ENCODE results near the gene TLK1.

TLK1 gene

DNA sequence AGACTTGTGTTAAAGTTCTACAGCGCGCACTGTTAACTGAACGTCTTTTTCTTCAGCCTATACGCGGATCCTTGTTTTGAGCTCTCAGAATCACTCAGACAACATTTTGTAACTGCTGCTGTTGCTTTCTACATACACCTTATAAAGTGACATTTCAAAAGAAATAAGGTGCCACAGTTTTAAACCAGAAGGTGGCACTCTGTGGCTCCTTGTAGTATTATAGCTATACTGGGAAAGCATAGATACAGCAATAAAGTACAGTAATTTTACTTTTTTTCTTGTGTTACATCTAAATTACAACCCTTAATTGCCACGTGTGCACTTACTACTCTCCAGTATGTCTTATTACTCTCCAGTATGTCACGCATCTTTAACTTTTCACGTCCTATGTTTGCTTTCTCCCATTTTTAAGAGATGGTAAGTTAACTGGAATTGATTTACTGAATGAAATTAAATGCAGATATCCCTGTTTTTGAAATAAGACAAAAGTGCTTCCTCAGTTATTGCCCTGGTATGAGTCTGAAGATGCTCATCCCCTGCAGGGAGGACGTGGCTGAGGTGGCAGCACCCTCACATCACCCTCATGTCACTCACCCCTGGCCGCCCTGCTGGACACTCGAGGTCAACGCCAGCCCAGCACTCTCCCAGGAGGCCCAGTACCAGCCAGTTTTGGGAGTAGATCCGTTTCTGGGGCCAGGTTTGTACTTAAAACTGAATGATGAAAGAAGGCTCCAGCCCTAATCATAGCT lies 193.9 kb downstream of the TLK1 start:
- peak; percentile 18 for TF ChIP-seq CTCF (IDR thresholded peaks at IDR 0.05; ENCODE audit: insufficient read depth, low read length, missing control alignments)
- ChIA-PET POLR2A (no interaction called here), CTCF (interaction anchor here (0.8 to 1.3 kb wide), 4 partner anchors 13 to 450 kb away, joined by 3 to 8 read pairs (median 4); partner anchors contain the start of gene GORASP2)

DNA sequence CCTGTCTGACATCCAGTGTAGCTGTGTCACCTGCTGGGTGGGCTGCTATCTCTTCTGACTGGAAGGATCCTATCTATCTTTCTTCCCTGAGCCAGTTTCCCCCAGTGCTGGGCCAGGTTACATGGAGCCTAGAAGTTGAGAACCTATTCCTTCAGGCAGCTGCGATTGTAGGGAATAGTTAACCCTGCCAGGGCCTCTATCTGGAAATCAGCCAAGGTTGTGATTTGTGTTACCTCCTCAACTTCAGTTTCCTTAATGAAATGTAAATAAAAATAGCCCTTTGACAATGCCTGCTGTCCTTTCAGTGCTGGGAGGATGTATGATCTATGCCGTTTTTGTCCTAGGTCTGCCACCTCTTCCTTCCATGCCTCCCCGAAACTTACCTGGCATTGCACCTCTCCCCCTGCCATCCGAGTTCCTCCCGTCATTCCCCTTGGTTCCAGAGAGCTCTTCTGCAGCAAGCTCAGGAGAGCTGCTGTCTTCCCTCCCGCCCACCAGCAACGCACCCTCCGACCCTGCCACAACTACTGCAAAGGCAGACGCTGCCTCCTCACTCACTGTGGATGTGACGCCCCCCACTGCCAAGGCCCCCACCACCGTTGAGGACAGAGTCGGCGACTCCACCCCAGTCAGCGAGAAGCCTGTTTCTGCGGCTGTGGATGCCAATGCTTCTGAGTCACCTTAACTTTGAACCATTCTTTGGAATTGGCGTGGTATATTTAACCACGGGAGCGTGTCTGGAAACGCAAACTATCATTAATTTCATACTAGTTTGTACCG lies 195.1 kb downstream of the TLK1 start:
- POLR2A ChIA-PET: no interaction called here
- H3K4me3 ChIP-seq (ENCODE audit: low read depth, low read length): no peak overlapping the region
- CTCF ChIA-PET: interaction anchor here (0.9 to 3.0 kb wide), 3 partner anchors 8 to 451 kb away, joined by 3 to 15 read pairs (median 4); no protein-coding TSS in a partner anchor
- DNase-seq (ENCODE audit: low read depth, low spot score): no peak
- no peak for TF ChIP-seq CTCF (IDR thresholded peaks at IDR 0.05; ENCODE audit: insufficient read depth, low read length, missing control alignments)

More for the DNA sequence above, 193.9 kb downstream of the TLK1 start:
- H3K4me3 ChIP-seq (ENCODE audit: low read depth, low read length): no peak overlapping the region
- DNase-seq (ENCODE audit: low read depth, low spot score): no peak

DNA sequence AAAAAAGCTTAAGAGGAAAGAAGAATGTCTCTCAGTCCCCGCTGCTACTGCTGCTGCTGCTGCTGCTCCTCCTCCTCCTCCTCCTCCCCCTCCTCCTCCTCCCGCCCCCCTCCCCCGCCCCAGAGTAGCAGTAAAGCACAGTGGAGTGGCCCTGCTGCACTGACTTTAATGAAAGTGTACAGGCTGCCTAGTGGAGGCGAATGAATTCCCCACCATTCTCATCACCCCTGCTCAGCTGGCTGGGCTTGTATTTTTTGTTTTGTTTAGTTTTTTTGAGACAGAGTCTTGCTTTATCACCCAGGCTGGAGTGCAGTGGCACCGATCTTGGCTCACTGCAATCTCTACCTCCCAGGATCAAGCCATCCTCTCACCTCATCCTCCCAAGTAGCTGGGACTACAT lies 197.3 kb downstream of the TLK1 start:
- CTCF ChIA-PET: interaction anchor here (1.4 to 3.0 kb wide), 2 partner anchors 10 to 34 kb away, joined by 5 to 15 read pairs; partner anchors contain the start of gene GORASP2
- POLR2A ChIA-PET: no interaction called here
- no peak overlapping the region for H3K4me3 ChIP-seq (ENCODE audit: low read depth, low read length)
- no peak for TF ChIP-seq CTCF (IDR thresholded peaks at IDR 0.05; ENCODE audit: insufficient read depth, low read length, missing control alignments)
- no peak for DNase-seq (ENCODE audit: low read depth, low spot score)

GRCh38 chr2:170953941-170954340 lies 206.8 kb downstream of the TLK1 start:
- POLR2A ChIA-PET: no interaction called here
- no peak overlapping the region for H3K4me3 ChIP-seq (ENCODE audit: low read depth, low read length)
- CTCF ChIA-PET: interaction anchor here (1.0 kb wide), 1 partner anchor 12 kb away, joined by 4 read pairs; no protein-coding TSS in a partner anchor
- TF ChIP-seq CTCF (IDR thresholded peaks at IDR 0.05; ENCODE audit: insufficient read depth, low read length, missing control alignments): no peak
- no peak for DNase-seq (ENCODE audit: low read depth, low spot score)

DNA sequence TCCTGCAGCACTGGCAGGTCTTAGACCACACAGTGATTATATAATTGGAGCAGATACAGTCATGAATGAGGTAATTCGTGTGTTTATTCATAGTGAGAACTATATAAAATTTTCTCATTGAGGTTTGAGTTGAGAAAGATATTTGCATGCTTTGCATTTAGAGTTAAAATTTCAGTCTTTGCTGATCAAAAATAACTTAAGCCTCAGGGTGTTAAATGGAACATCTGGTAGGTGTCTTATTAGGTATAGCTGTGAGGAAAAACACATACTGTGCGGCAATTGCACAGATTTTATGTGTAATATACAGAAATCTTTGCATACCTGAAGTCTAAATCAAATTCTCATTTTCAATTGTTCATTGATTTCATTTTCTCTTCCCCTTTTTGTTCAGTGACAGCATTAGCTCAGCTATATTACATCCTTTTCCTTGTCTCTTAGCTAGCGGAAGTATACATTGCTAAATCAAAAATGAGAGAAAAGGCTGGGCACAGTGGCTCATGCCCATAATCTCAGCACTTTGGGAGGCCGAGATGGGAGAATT lies 210.4 kb downstream of the TLK1 start:
- TF ChIP-seq CTCF (IDR thresholded peaks at IDR 0.05; ENCODE audit: insufficient read depth, low read length, missing control alignments): no peak
- CTCF ChIA-PET: interaction anchor here (0.9 to 3.3 kb wide), 3 partner anchors 11 to 212 kb away, joined by 3 to 11 read pairs (median 5); partner anchors contain the start of gene GORASP2
- POLR2A ChIA-PET: no interaction called here
- no peak overlapping the region for H3K4me3 ChIP-seq (ENCODE audit: low read depth, low read length)
- no peak for DNase-seq (ENCODE audit: low read depth, low spot score)

DNA sequence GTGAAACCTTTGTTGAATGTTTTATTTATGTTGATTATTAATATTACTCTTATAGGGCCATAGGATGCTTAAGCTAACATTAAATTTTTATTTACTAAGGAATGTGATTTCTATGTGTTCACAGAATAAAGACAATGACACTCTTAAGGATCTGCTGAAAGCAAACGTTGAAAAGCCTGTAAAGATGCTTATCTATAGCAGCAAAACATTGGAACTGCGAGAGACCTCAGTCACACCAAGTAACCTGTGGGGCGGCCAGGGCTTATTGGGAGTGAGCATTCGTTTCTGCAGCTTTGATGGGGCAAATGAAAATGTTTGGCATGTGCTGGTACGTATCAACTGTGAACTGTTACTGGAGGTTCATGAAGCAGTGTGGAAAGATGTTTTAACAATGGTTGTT lies 211.3 kb downstream of the TLK1 start:
- no peak overlapping the region for H3K4me3 ChIP-seq (ENCODE audit: low read depth, low read length)
- CTCF ChIA-PET: interaction anchor here (3.3 kb wide), 1 partner anchor 20 kb away, joined by 11 read pairs; the partner anchor contains the start of gene GORASP2
- POLR2A ChIA-PET: no interaction called here
- TF ChIP-seq CTCF (IDR thresholded peaks at IDR 0.05; ENCODE audit: insufficient read depth, low read length, missing control alignments): no peak
- no peak for DNase-seq (ENCODE audit: low read depth, low spot score)
